SK-N-SH (cell line): Measurements from ENCODE around the gene SLC34A1.
A peak's percentile ranks its signal among the peaks of the same experiment; 100 is the strongest.

Experiments used
- CTCF ChIP-seq: fragments of 200-600 bp; sonication (generic); IDR thresholded peaks from 2 replicates; pipeline ENCODE4 v1.6.1; 2017; ENCODE audit warnings: antibody characterized with exemption, mild to moderate bottlenecking, moderate library complexity
- EP300 ChIP-seq, 2 experiments: IDR thresholded peaks; 2 replicates each; pipeline versions ENCODE4 v1.4.0 to v1.6.1; 2012; ENCODE audit warnings: borderline replicate concordance in 1 of 2, low read depth in 1 of 2, low read length in 1 of 2
- EZH2phosphoT487 ChIP-seq: fragments of 200-600 bp; sonication (generic); IDR thresholded peaks from 2 replicates; pipeline ENCODE4 v1.6.1; 2017; ENCODE audit warnings: low read depth, mixed run types, mild to moderate bottlenecking, antibody characterized with exemption, moderate library complexity, borderline replicate concordance
- GABPA ChIP-seq: IDR thresholded peaks from 2 replicates; pipeline ENCODE4 v1.4.0; 2012; ENCODE audit warnings: low read depth, mild to moderate bottlenecking
- JUND ChIP-seq: IDR thresholded peaks from 2 replicates; pipeline ENCODE4 v1.4.0; 2012
- NFIC ChIP-seq: IDR thresholded peaks from 2 replicates; pipeline ENCODE4 v1.4.0; 2012; ENCODE audit warnings: borderline replicate concordance
- POLR2AphosphoS5 ChIP-seq: IDR thresholded peaks from 2 replicates; pipeline ENCODE4 v1.6.1; 2012; ENCODE audit warnings: low read depth, low read length
- SIN3A ChIP-seq: IDR thresholded peaks from 2 replicates; pipeline ENCODE4 v1.6.1; 2012; ENCODE audit warnings: low read depth, mild to moderate bottlenecking, low read length, moderate library complexity, borderline replicate concordance
- SMC3 ChIP-seq: IDR thresholded peaks from 2 replicates; pipeline ENCODE4 v1.6.1; 2012; ENCODE audit warnings: low read depth, low read length, improper control_type of control experiment
- YY1 ChIP-seq: IDR thresholded peaks from 2 replicates; pipeline ENCODE4 v1.4.0; 2012; ENCODE audit warnings: low read depth, mild to moderate bottlenecking
- TF ChIP-seq, protein P1 (sequence below): IDR thresholded peaks from 2 replicates; pipeline ENCODE4 v1.4.0; 2012; ENCODE audit warnings: low read depth

DNA sequence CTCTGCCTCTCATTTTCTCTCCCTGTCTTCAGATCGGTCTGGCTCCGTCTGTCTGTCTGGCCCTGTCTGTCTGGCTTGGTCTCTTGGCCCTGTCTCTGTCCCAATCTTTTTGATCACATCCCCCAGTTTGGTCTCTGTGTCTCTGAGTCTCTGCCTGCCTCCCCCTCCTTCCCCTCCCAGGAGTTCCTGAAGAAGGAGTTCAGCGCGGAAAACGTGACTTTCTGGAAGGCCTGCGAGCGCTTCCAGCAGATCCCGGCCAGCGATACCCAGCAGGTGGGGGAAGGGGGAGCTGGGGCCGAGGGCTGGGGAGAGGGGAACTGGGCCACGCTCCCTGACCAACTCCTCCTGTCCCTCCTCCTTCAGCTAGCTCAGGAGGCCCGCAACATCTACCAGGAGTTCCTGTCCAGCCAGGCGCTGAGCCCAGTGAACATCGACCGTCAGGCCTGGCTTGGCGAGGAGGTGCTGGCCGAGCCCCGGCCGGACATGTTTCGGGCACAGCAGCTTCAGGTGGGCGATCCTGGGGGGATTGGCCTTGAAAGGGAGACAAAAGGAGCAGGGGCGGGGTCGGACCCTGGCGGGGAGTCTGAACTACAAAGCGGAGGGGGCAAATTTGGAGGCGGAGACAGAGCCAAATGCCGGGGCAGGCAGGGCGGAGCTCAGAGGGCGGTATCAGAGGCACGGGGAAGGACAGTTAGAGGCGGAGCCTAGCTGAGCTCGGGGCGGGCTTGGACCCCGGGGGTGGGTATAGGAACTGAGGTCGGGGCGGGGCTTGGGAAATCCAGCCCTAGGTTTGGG, 17.5 kb upstream of the SLC34A1 start:
- TF ChIP-seq JUND (no peak), CTCF (no peak), EZH2phosphoT487 (no peak), POLR2AphosphoS5 (no peak), NFIC (peak; percentile 4; the same call in 1 of the 2 replicates), GABPA (no peak), YY1 (no peak), SIN3A (no peak), EP300 (IDR thresholded peaks at IDR 0.05; ENCODE audit: borderline replicate concordance in 1 of 2, low read depth in 1 of 2, low read length in 1 of 2) (no peak), SMC3 (no peak)
- TF ChIP-seq, protein P1, sequence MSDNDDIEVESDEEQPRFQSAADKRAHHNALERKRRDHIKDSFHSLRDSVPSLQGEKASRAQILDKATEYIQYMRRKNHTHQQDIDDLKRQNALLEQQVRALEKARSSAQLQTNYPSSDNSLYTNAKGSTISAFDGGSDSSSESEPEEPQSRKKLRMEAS, result peak; percentile 79; the same call in 1 of the 2 replicates
